Fibroblast of the aortic adventitia (primary cell): ENCODE measurements around the gene ANKRD6. TPM values are rescaled to one million over a fixed set of nuclear protein-coding genes. Genes with fewer than 3 reads are reported as not detected.
"Not testable (repeated sequence)": the region's sequence is repeated elsewhere in the genome, so short reads cannot be mapped to it uniquely, and the experiment has no call there.

Experiments used
- DNase-seq: peaks from one replicate; pipeline ENCODE4 v3.0.0-alpha.2; 2010; ENCODE audit warnings: low read depth
- H3K4me3 ChIP-seq: 2 replicates; pipeline ENCODE4 v1.5.1; 2011; ENCODE audit warnings: low read depth, mild to moderate bottlenecking, control low read depth, low read length, moderate library complexity
- total RNA-seq: library from RNA; depleted of rRNA; stranded (reverse); fragments of >200 nt; gene quantifications from 2 replicates; pipeline ENCODE4 v1.2.3, GENCODE V29; 2012; ENCODE audit warnings: low replicate concordance
- TF ChIP-seq, protein P1 (sequence below): IDR thresholded peaks from 2 replicates; pipeline ENCODE4 v1.5.1; 2011; ENCODE audit warnings: mild to moderate bottlenecking, low read length, control low read depth, inconsistent platforms; ENCODE audit not compliant: insufficient read depth

The ANKRD6 gene
- total RNA-seq, 1 donor = 14.6 TPM

DNA sequence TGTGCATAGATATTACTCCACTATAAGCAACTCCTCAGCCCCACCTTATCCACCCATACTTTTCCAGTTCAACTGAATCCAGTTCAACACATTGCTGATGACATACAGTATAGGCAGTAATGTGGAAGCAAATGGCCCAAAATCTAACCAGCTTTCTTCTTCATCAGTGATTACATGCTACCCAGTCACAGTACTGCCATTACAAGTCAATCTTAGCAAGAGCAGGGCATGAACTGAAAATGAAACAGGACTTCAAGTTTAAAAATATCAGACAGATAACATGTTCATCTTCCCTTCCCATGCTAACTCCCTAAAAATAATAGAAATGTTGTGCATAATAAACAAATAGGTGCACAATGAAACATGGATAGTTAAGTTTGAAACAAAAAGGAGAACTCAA is 40.1 kb upstream of the ANKRD6 start:
- H3K4me3 ChIP-seq = no peak overlapping the region
- DNase-seq = no peak
- TF ChIP-seq, protein P1, sequence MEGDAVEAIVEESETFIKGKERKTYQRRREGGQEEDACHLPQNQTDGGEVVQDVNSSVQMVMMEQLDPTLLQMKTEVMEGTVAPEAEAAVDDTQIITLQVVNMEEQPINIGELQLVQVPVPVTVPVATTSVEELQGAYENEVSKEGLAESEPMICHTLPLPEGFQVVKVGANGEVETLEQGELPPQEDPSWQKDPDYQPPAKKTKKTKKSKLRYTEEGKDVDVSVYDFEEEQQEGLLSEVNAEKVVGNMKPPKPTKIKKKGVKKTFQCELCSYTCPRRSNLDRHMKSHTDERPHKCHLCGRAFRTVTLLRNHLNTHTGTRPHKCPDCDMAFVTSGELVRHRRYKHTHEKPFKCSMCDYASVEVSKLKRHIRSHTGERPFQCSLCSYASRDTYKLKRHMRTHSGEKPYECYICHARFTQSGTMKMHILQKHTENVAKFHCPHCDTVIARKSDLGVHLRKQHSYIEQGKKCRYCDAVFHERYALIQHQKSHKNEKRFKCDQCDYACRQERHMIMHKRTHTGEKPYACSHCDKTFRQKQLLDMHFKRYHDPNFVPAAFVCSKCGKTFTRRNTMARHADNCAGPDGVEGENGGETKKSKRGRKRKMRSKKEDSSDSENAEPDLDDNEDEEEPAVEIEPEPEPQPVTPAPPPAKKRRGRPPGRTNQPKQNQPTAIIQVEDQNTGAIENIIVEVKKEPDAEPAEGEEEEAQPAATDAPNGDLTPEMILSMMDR = no peak

DNA sequence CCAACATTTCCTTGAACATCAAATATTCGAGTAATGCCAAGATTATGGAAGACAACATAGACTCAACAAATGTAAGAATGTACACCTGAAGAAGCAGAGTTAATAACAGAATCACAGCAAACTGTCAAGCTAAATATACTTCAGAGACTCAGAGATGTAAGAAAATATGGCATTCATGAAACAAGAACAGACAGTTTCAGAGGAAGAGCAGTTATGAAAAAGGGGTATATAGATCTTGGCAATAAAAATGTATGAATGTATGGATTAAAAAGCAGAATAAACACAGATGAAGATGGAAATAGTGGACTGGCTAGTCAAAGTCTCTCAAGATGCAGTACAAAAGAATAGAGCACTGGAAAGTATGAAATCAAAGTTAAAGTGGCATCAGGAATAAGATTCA is 39.3 kb upstream of the ANKRD6 start:
- H3K4me3 ChIP-seq = no peak overlapping the region
- TF ChIP-seq, protein P1 = no peak
- DNase-seq = no peak

DNA sequence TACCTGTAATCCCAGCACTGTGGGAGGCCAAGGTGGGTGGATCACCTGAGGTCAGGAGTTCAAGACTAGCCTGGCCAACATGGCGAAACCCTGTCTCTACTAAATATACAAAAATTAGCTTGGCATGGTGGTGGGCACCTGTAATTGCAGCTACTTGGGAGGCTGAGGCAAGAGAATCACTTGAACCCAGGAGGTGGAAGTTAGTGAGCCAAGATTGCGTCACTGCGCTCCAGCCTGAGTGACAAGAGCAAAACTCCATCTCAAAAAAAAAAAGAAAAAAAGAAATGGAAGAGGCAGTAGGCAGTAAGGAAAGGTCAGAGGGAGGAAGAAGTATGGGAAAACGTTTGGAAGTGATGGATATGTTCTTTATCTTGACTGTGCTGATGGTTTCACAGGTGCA is 35.1 kb upstream of the ANKRD6 start:
- H3K4me3 ChIP-seq, DNase-seq: not testable (repeated sequence)

DNA sequence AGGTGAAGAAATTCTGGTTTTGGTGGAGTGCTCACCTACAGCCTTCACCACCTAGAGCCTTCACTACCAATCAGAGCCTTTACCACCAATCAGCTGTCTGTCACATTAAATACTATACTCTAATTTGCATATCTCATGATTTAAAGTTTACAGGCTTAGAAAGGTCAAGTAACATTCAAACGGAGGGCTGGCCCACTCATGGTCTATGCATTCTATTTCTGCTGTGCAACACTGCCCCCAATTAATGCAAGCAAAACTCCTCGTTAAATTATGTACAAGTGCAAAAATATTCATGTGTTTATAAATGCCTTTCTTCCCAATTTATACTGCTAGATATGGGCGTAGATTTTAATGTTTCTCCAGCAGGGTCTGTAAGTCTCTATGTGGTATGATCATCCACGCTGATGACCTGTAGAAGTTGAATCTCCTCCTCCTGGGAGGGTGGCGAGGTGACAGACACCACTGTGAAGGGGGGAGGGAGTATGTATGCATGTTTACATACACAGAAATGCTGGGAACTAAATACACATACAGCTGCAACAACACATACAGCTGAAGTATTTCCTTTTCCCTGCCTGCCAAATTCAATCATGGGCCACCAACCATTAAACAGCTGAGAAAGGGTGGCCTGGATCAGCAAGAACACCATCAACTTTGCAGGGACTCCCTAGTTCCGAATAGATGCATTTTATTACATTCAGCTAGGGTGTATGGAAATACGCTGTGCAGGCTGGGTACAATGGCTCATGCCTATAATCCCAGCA is 34.0 kb upstream of the ANKRD6 start:
- TF ChIP-seq, protein P1 = no peak
- no peak for DNase-seq
- H3K4me3 ChIP-seq = no peak overlapping the region

DNA sequence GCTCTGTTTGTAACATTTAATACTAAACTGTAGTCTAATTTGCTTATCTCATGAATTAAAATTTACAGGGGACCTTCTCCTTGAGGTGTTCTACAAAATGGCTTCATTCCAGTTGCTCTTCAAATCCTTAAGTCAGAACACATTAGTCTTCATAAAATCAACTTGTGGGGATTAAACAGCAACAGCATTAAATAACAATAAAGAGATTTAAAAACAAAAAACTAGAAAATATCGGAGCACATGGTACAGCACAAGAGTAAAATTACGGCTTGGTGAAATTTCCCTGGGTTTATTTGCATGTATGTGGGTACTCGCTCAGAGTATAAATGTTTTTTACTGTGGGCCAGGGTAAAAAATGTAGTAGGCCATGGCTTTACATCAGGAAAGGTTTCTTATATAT is 32.9 kb upstream of the ANKRD6 start:
- H3K4me3 ChIP-seq = no peak overlapping the region
- TF ChIP-seq, protein P1 = no peak
- no peak for DNase-seq

DNA sequence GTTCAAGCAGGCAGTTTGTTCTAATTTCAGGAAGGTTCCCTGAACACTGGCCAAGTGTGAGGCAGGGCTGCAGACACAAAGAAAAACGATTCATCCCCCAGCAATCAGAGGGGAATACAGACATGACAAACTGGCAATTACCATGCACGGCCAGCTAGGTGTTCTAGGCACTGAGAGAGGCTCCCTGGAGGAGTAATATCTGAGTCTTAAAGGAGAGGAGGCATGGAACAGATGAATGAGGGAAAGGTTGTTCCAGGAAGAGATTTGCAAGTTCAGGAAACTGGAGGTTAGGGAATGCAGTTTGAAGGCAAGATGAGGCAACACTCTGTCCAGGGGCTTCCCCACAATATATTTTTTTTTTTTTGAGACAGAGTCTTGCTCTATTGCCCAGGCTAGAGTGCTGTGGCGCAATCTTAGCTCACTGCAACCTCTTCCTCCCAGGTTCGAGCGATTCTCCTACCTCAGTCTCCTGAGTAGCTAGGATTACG is 32.0 kb upstream of the ANKRD6 start:
- H3K4me3 ChIP-seq = no peak overlapping the region
- TF ChIP-seq, protein P1 = no peak
- DNase-seq = no peak

DNA sequence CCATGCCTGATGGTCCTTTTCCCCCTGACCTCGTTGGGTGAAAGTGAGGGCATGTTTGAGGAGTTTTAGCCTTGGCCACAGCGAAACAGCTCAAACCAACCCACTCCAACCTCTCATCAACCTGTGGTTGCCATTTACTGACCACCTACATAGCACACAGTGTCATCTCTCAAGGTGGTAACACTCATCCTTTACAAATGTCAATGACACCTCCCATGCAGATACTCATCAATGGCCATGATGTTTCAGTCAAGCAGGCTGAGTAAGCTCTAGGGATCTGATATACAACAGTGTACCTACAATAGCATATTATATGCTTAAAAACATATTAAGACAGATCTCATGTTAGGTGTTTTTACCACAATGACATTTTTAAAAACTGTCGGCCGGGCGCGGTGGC is 30.2 kb upstream of the ANKRD6 start:
- TF ChIP-seq, protein P1 = no peak
- no peak overlapping the region for H3K4me3 ChIP-seq
- no peak for DNase-seq
